ENCODE measurements around the gene TBX1.

TBX1 gene

GRCh38 chr22:19816372-19817119, 56.0 kb downstream of the TBX1 start:
- DNase-seq, result no peak
